ENCODE data around the gene EPHA5. TPM values are rescaled to one million over a fixed set of nuclear protein-coding genes. Genes with fewer than 3 reads are reported as not detected.

Gene EPHA5
- total and polyA plus RNA-seq, 2 donors = 0.05 TPM

- H3K4me3 ChIP-seq (ENCODE audit: low read length in 2 of 2) = no peak overlapping the region
- H3K27me3 ChIP-seq (ENCODE audit: control insufficient read depth in 2 of 2, insufficient read depth in 1 of 2, low read length in 1 of 2) = no peaks in the 10 kb centered on the region
- H3K27ac ChIP-seq (ENCODE audit: low read depth in 1 of 2, low read length in 1 of 2) = no peak overlapping the region
- DNase-seq (ENCODE audit: low read depth in 6 of 9, low spot score in 9 of 9) = no peak
- 86% methylated on average over 1 of the region's 1 CpG for WGBS
- H3K36me3 ChIP-seq (ENCODE audit: control insufficient read depth in 2 of 2, insufficient read depth in 2 of 2, low read length in 1 of 2) = no peaks in the 10 kb centered on the region
- no peaks in the 10 kb centered on the region for H3K4me1 ChIP-seq (ENCODE audit: control insufficient read depth in 2 of 2, insufficient read depth in 2 of 2, low read length in 2 of 2)
- no peaks in the 10 kb centered on the region for H3K9me3 ChIP-seq (ENCODE audit: control insufficient read depth in 2 of 2, insufficient read depth in 1 of 2, low read length in 1 of 2)
Observed at GRCh38 chr4:65422109-65422508, 248.2 kb downstream of the EPHA5 start.

- no peaks in the 10 kb centered on the region for H3K27me3 ChIP-seq (ENCODE audit: control insufficient read depth in 2 of 2, insufficient read depth in 1 of 2, low read length in 1 of 2)
- no peak overlapping the region for H3K4me3 ChIP-seq (ENCODE audit: low read length in 2 of 2)
- no peak for DNase-seq (ENCODE audit: low read depth in 6 of 9, low spot score in 9 of 9)
Observed at GRCh38 chr4:65420036-65420435, 250.3 kb downstream of the EPHA5 start.

GRCh38 chr4:65416891-65417290, 253.4 kb downstream of the EPHA5 start:
- WGBS = 60% methylated on average over 3 of the region's 3 CpGs
- H3K4me1 ChIP-seq (ENCODE audit: control insufficient read depth in 2 of 2, insufficient read depth in 2 of 2, low read length in 2 of 2) = no peaks in the 10 kb centered on the region
- H3K36me3 ChIP-seq (ENCODE audit: control insufficient read depth in 2 of 2, insufficient read depth in 2 of 2, low read length in 1 of 2) = no peaks in the 10 kb centered on the region
- no peaks in the 10 kb centered on the region for H3K27me3 ChIP-seq (ENCODE audit: control insufficient read depth in 2 of 2, insufficient read depth in 1 of 2, low read length in 1 of 2)
- no peak overlapping the region for H3K4me3 ChIP-seq (ENCODE audit: low read length in 2 of 2)
- no peak overlapping the region for H3K27ac ChIP-seq (ENCODE audit: low read depth in 1 of 2, low read length in 1 of 2)
- no peak for DNase-seq (ENCODE audit: low read depth in 6 of 9, low spot score in 9 of 9)
- H3K9me3 ChIP-seq (ENCODE audit: control insufficient read depth in 2 of 2, insufficient read depth in 1 of 2, low read length in 1 of 2) = no peaks in the 10 kb centered on the region

More at GRCh38 chr4:65420036-65420435, 250.3 kb downstream of the EPHA5 start:
- Histone ChIP-seq H3K36me3 (ENCODE audit: control insufficient read depth in 2 of 2, insufficient read depth in 2 of 2, low read length in 1 of 2) (no peaks in the 10 kb centered on the region), H3K4me1 (ENCODE audit: control insufficient read depth in 2 of 2, insufficient read depth in 2 of 2, low read length in 2 of 2) (no peaks in the 10 kb centered on the region), H3K27ac (ENCODE audit: low read depth in 1 of 2, low read length in 1 of 2) (no peak overlapping the region), H3K9me3 (ENCODE audit: control insufficient read depth in 2 of 2, insufficient read depth in 1 of 2, low read length in 1 of 2) (no peaks in the 10 kb centered on the region)

- no peak overlapping the region for H3K27ac ChIP-seq (ENCODE audit: low read depth in 1 of 2, low read length in 1 of 2)
- no peaks in the 10 kb centered on the region for H3K27me3 ChIP-seq (ENCODE audit: control insufficient read depth in 2 of 2, insufficient read depth in 1 of 2, low read length in 1 of 2)
- H3K4me1 ChIP-seq (ENCODE audit: control insufficient read depth in 2 of 2, insufficient read depth in 2 of 2, low read length in 2 of 2) = no peaks in the 10 kb centered on the region
- 91% methylated on average over 4 of the region's 4 CpGs for WGBS
- no peak overlapping the region for H3K4me3 ChIP-seq (ENCODE audit: low read length in 2 of 2)
- DNase-seq (ENCODE audit: low read depth in 6 of 9, low spot score in 9 of 9) = no peak
- H3K9me3 ChIP-seq (ENCODE audit: control insufficient read depth in 2 of 2, insufficient read depth in 1 of 2, low read length in 1 of 2) = peaks cover 0 to 1% of the 10 kb centered on the region in 2 donors
- no peaks in the 10 kb centered on the region for H3K36me3 ChIP-seq (ENCODE audit: control insufficient read depth in 2 of 2, insufficient read depth in 2 of 2, low read length in 1 of 2)
Observed at GRCh38 chr4:65407483-65407882, 262.8 kb downstream of the EPHA5 start.

- H3K4me3 ChIP-seq (ENCODE audit: low read length in 2 of 2) = no peak overlapping the region
- no peak overlapping the region for H3K27ac ChIP-seq (ENCODE audit: low read depth in 1 of 2, low read length in 1 of 2)
- no peaks in the 10 kb centered on the region for H3K4me1 ChIP-seq (ENCODE audit: control insufficient read depth in 2 of 2, insufficient read depth in 2 of 2, low read length in 2 of 2)
- DNase-seq (ENCODE audit: low read depth in 6 of 9, low spot score in 9 of 9) = no peak
- no peaks in the 10 kb centered on the region for H3K36me3 ChIP-seq (ENCODE audit: control insufficient read depth in 2 of 2, insufficient read depth in 2 of 2, low read length in 1 of 2)
- peaks cover 1 to 20% of the 10 kb centered on the region in 2 donors for H3K9me3 ChIP-seq (ENCODE audit: control insufficient read depth in 2 of 2, insufficient read depth in 1 of 2, low read length in 1 of 2)
- no peaks in the 10 kb centered on the region for H3K27me3 ChIP-seq (ENCODE audit: control insufficient read depth in 2 of 2, insufficient read depth in 1 of 2, low read length in 1 of 2)
Observed at GRCh38 chr4:65401083-65401482, 269.2 kb downstream of the EPHA5 start.

- H3K36me3 ChIP-seq (ENCODE audit: control insufficient read depth in 2 of 2, insufficient read depth in 2 of 2, low read length in 1 of 2) = no peaks in the 10 kb centered on the region
- H3K27me3 ChIP-seq (ENCODE audit: control insufficient read depth in 2 of 2, insufficient read depth in 1 of 2, low read length in 1 of 2) = no peaks in the 10 kb centered on the region
- H3K9me3 ChIP-seq (ENCODE audit: control insufficient read depth in 2 of 2, insufficient read depth in 1 of 2, low read length in 1 of 2) = peaks cover 0 to 20% of the 10 kb centered on the region in 2 donors
- WGBS = 78% methylated on average over 4 of the region's 4 CpGs
- H3K4me3 ChIP-seq (ENCODE audit: low read length in 2 of 2) = no peak overlapping the region
- DNase-seq (ENCODE audit: low read depth in 6 of 9, low spot score in 9 of 9) = no peak
- H3K27ac ChIP-seq (ENCODE audit: low read depth in 1 of 2, low read length in 1 of 2) = no peak overlapping the region
- no peaks in the 10 kb centered on the region for H3K4me1 ChIP-seq (ENCODE audit: control insufficient read depth in 2 of 2, insufficient read depth in 2 of 2, low read length in 2 of 2)
Observed at GRCh38 chr4:65399084-65399483, 271.2 kb downstream of the EPHA5 start.

- Histone ChIP-seq H3K27ac (ENCODE audit: low read depth in 1 of 2, low read length in 1 of 2) (no peak overlapping the region), H3K27me3 (ENCODE audit: control insufficient read depth in 2 of 2, insufficient read depth in 1 of 2, low read length in 1 of 2) (no peaks in the 10 kb centered on the region), H3K4me3 (ENCODE audit: low read length in 2 of 2) (no peak overlapping the region), H3K36me3 (ENCODE audit: control insufficient read depth in 2 of 2, insufficient read depth in 2 of 2, low read length in 1 of 2) (no peaks in the 10 kb centered on the region), H3K9me3 (ENCODE audit: control insufficient read depth in 2 of 2, insufficient read depth in 1 of 2, low read length in 1 of 2) (peaks cover 0 to 9% of the 10 kb centered on the region in 2 donors), H3K4me1 (ENCODE audit: control insufficient read depth in 2 of 2, insufficient read depth in 2 of 2, low read length in 2 of 2) (no peaks in the 10 kb centered on the region)
- no peak for DNase-seq (ENCODE audit: low read depth in 6 of 9, low spot score in 9 of 9)
- WGBS = 60% methylated on average over 1 of the region's 1 CpG
Observed at GRCh38 chr4:65393078-65393477, 277.2 kb downstream of the EPHA5 start.

- no peak overlapping the region for H3K4me3 ChIP-seq (ENCODE audit: low read length in 2 of 2)
- H3K9me3 ChIP-seq (ENCODE audit: control insufficient read depth in 2 of 2, insufficient read depth in 1 of 2, low read length in 1 of 2) = peaks cover 0 to 5% of the 10 kb centered on the region in 2 donors
- WGBS = 68% methylated on average over 2 of the region's 2 CpGs
- no peak for DNase-seq (ENCODE audit: low read depth in 6 of 9, low spot score in 9 of 9)
- no peak overlapping the region for H3K27ac ChIP-seq (ENCODE audit: low read depth in 1 of 2, low read length in 1 of 2)
- no peaks in the 10 kb centered on the region for H3K4me1 ChIP-seq (ENCODE audit: control insufficient read depth in 2 of 2, insufficient read depth in 2 of 2, low read length in 2 of 2)
- H3K27me3 ChIP-seq (ENCODE audit: control insufficient read depth in 2 of 2, insufficient read depth in 1 of 2, low read length in 1 of 2) = no peaks in the 10 kb centered on the region
- no peaks in the 10 kb centered on the region for H3K36me3 ChIP-seq (ENCODE audit: control insufficient read depth in 2 of 2, insufficient read depth in 2 of 2, low read length in 1 of 2)
Observed at GRCh38 chr4:65392488-65392887, 277.8 kb downstream of the EPHA5 start.

- Histone ChIP-seq H3K27ac (ENCODE audit: low read depth in 1 of 2, low read length in 1 of 2) (no peak overlapping the region), H3K36me3 (ENCODE audit: control insufficient read depth in 2 of 2, insufficient read depth in 2 of 2, low read length in 1 of 2) (no peaks in the 10 kb centered on the region), H3K4me3 (ENCODE audit: low read length in 2 of 2) (no peak overlapping the region), H3K4me1 (ENCODE audit: control insufficient read depth in 2 of 2, insufficient read depth in 2 of 2, low read length in 2 of 2) (no peaks in the 10 kb centered on the region), H3K27me3 (ENCODE audit: control insufficient read depth in 2 of 2, insufficient read depth in 1 of 2, low read length in 1 of 2) (no peaks in the 10 kb centered on the region), H3K9me3 (ENCODE audit: control insufficient read depth in 2 of 2, insufficient read depth in 1 of 2, low read length in 1 of 2) (peaks cover 0 to 1% of the 10 kb centered on the region in 2 donors)
- WGBS = 88% methylated on average over 2 of the region's 2 CpGs
- no peak for DNase-seq (ENCODE audit: low read depth in 6 of 9, low spot score in 9 of 9)
Observed at GRCh38 chr4:65391814-65392213, 278.5 kb downstream of the EPHA5 start.

GRCh38 chr4:65391382-65391781, 278.9 kb downstream of the EPHA5 start:
- WGBS = 80% methylated on average over 1 of the region's 1 CpG
- Histone ChIP-seq H3K27ac (ENCODE audit: low read depth in 1 of 2, low read length in 1 of 2) (no peak overlapping the region), H3K4me1 (ENCODE audit: control insufficient read depth in 2 of 2, insufficient read depth in 2 of 2, low read length in 2 of 2) (no peaks in the 10 kb centered on the region), H3K4me3 (ENCODE audit: low read length in 2 of 2) (no peak overlapping the region), H3K27me3 (ENCODE audit: control insufficient read depth in 2 of 2, insufficient read depth in 1 of 2, low read length in 1 of 2) (no peaks in the 10 kb centered on the region), H3K9me3 (ENCODE audit: control insufficient read depth in 2 of 2, insufficient read depth in 1 of 2, low read length in 1 of 2) (no peaks in the 10 kb centered on the region), H3K36me3 (ENCODE audit: control insufficient read depth in 2 of 2, insufficient read depth in 2 of 2, low read length in 1 of 2) (no peaks in the 10 kb centered on the region)
- DNase-seq (ENCODE audit: low read depth in 6 of 9, low spot score in 9 of 9) = no peak

Measured in thymus (tissue), 11 donors.